ENCODE data around the gene CACUL1. TPM values are rescaled to one million over a fixed set of nuclear protein-coding genes. Genes with fewer than 3 reads are reported as not detected.

CACUL1 gene
- total and polyA plus RNA-seq, 9 of the 15 experiments (the other 6 are each of a cell fraction or from before 2014, with no cell fraction given) = 4.5 to 17.1 (median 13.5) TPM

- in situ Hi-C loops (cut with MboI) (no loop called here), intact Hi-C loops (cut with micrococcal nuclease) (no loop called here)
- peak; percentile 80 for ATAC-seq
- peak; percentile 32 to 55 (median 42); a peak in 4 of 6 replicates for TF ChIP-seq CTCF (IDR thresholded peaks at IDR 0.05 in 2 of 3, conservative IDR thresholded peaks at IDR 0.05 in 1 of 3; ENCODE audit: insufficient read depth in 2 of 3, low read depth in 1 of 3, low read length in 3 of 3)
- TF ChIP-seq FOXM1 (IDR thresholded peaks at IDR 0.05; ENCODE audit: low read depth) = no peak
- TF ChIP-seq FOXM1 (CRISPR knock-in tag; IDR thresholded peaks at IDR 0.05; ENCODE audit: low read depth) = no peak
- WGBS (ENCODE audit: insufficient coverage, low coverage, missing lambda C conversion rate) = 0% methylated on average over 3 of the region's 3 CpGs
- CTCF ChIA-PET (ENCODE audit: low intra/inter-chr PET ratio) = no interaction called here
- no TSS peak for BruUV-seq (replicated peaks)
- H3K27ac ChIP-seq (ENCODE audit: extremely low read depth, low read depth, low read length) = no peak overlapping the region
- FAIRE-seq = no peak
- H3K9me3 ChIP-seq (replicated peaks; ENCODE audit: control insufficient read depth, insufficient read depth, low read depth, low read length) = no peaks in the 10 kb centered on the region
- H2AFZ ChIP-seq (ENCODE audit: low read depth, low read length) = no peak overlapping the region
- H3K4me1 ChIP-seq (replicated peaks in 1 of 2; ENCODE audit: control insufficient read depth in 2 of 2, insufficient read depth in 2 of 2, low read length in 2 of 2) = no peaks in the 10 kb centered on the region
- DNase-seq (ENCODE audit: extremely low read depth in 1 of 4, low spot score in 3 of 4) = peak; percentile 29 to 44 (median 37)
- H3K4me3 ChIP-seq = no peak overlapping the region
- H3K9me1 ChIP-seq (ENCODE audit: control insufficient read depth, insufficient read depth, low read length) = no peaks in the 10 kb centered on the region
- H3K4me2 ChIP-seq (ENCODE audit: insufficient read depth, low read length) = no peak overlapping the region
- POLR2A ChIA-PET = interaction anchor here (1.1 kb wide), 1 partner anchor 42 kb away, joined by 3 read pairs; no protein-coding TSS in a partner anchor
- H3K36me3 ChIP-seq (ENCODE audit: control insufficient read depth, insufficient read depth, low read length) = no peaks in the 10 kb centered on the region
- H3K27me3 ChIP-seq (ENCODE audit: control insufficient read depth in 2 of 2, insufficient read depth in 2 of 2, low read length in 2 of 2) = peaks cover 0 to 7% of the 10 kb centered on the region in 2 experiments; a peak in 1 of 5 replicates
- no peak overlapping the region for H3K9ac ChIP-seq (ENCODE audit: insufficient read depth in 1 of 2, low read depth in 2 of 2, low read length in 2 of 2)
- H3K79me2 ChIP-seq (ENCODE audit: control insufficient read depth, insufficient read depth, low read length) = no peaks in the 10 kb centered on the region
- no peaks in the 10 kb centered on the region for H4K20me1 ChIP-seq (replicated peaks; ENCODE audit: control insufficient read depth, insufficient read depth, low read length)
Observed at GRCh38 chr10:118626953-118627352, 127.8 kb downstream of the CACUL1 start.

Other genes starting within 250 kb of the CACUL1 start
- gene PRLHR, start 159.3 kb downstream of the CACUL1 start, total RNA-seq (2014; rRNA removed) = not detected in 2 replicates
- not detected in 2 replicates for gene PRLHR, start 159.3 kb downstream of the CACUL1 start, total RNA-seq (2014; rRNA removed; fragmentation: Illumina TruSeq; extraction: Trizol)
- gene PRLHR, start 159.3 kb downstream of the CACUL1 start, total RNA-seq (2015; rRNA removed; fragmentation: Illumina TruSeq; extraction: Trizol) = not detected in 2 replicates
- not detected in 2 replicates for gene PRLHR, start 159.3 kb downstream of the CACUL1 start, total RNA-seq (2021)
- not detected in 2 replicates for gene PRLHR, start 159.3 kb downstream of the CACUL1 start, polyA plus RNA-seq (2011; rRNA removed)
- not detected in 2 replicates for gene PRLHR, start 159.3 kb downstream of the CACUL1 start, polyA plus RNA-seq (2014; fragmentation: Illumina TruSeq; extraction: Trizol)
- not detected for gene PRLHR, start 159.3 kb downstream of the CACUL1 start, polyA plus RNA-seq (2014; fragmentation: Nextera tagmentation; extraction: Ambion mirVana)
- not detected in 2 replicates for gene PRLHR, start 159.3 kb downstream of the CACUL1 start, polyA plus RNA-seq (2014; rRNA removed)

All from K562 (cell line).